ENCODE results near the gene TMEM151A. TPM values are rescaled to one million over a fixed set of nuclear protein-coding genes. Genes with fewer than 3 reads are reported as not detected.

Gene TMEM151A
- total RNA-seq, 6 donors from 2014 or later = 0.29 to 1.9 TPM; not detected in 4

DNA sequence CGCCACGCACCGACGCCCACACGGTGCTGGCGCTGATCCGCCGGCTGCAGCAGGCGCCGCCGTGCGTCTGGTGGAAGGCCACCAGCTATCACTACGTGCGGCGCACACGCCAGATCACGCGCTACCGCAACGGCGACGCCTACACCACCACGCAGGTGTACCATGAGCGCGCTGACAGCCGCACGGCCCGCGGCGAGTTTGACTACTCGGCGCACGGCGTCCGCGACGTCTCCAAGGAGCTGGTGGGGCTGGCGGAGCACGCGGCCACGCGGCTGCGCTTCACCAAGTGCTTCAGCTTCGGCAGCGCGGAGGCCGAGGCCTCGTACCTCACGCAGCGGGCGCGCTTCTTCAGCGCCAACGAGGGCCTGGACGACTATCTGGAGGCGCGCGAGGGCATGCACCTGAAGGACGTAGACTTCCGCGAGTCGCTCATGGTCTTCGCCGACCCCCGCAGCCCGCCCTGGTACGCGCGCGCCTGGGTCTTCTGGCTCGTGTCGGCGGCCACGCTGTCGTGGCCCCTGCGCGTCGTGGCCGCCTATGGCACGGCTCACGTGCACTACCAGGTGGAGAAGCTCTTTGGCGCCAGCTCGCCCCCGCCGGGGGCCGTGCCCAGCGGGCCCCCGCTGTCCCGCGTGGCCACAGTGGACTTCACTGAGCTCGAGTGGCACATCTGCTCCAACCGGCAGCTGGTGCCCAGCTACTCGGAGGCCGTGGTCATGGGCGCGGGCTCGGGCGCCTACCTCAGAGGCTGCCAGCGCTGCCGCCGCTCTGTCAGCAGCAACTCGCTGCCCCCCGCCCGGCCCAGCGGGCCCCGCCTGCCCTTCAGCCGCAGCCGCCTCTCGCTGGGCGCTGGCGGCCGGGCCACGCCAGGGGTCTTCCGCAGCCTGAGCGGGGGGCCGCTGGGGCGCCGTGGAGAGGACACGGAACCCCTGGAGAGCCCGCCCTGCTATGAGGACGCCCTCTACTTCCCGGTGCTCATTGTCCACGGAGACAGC lies 3.2 kb downstream of the TMEM151A start:
- peaks cover 7 to 19% (median 8%) of the 10 kb centered on the region in 4 donors for H3K4me1 ChIP-seq
- ATAC-seq (ENCODE audit: low FRiP score in 2 of 2) (no peak), DNase-seq (peak in 1 of 2 donors; percentile 84)
- no peak for TF ChIP-seq EP300 (IDR thresholded peaks at IDR 0.05)
- TF ChIP-seq, protein P1, sequence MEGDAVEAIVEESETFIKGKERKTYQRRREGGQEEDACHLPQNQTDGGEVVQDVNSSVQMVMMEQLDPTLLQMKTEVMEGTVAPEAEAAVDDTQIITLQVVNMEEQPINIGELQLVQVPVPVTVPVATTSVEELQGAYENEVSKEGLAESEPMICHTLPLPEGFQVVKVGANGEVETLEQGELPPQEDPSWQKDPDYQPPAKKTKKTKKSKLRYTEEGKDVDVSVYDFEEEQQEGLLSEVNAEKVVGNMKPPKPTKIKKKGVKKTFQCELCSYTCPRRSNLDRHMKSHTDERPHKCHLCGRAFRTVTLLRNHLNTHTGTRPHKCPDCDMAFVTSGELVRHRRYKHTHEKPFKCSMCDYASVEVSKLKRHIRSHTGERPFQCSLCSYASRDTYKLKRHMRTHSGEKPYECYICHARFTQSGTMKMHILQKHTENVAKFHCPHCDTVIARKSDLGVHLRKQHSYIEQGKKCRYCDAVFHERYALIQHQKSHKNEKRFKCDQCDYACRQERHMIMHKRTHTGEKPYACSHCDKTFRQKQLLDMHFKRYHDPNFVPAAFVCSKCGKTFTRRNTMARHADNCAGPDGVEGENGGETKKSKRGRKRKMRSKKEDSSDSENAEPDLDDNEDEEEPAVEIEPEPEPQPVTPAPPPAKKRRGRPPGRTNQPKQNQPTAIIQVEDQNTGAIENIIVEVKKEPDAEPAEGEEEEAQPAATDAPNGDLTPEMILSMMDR (IDR thresholded peaks at IDR 0.05) = no peak
- no peak for TF ChIP-seq POLR2A (IDR thresholded peaks at IDR 0.05)
- no peak for TF ChIP-seq POLR2AphosphoS5 (IDR thresholded peaks at IDR 0.05)
- no peak overlapping the region for H3K27ac ChIP-seq
- no peaks in the 10 kb centered on the region for H3K9me3 ChIP-seq
- peaks cover 0 to 35% (median 9%) of the 10 kb centered on the region in 4 donors for H3K27me3 ChIP-seq
- no peaks in the 10 kb centered on the region for H3K36me3 ChIP-seq
- 83 to 90% methylated on average over 29 to 99 of the region's 123 CpGs for WGBS, 2 donors
- no peak overlapping the region for H3K4me3 ChIP-seq

DNA sequence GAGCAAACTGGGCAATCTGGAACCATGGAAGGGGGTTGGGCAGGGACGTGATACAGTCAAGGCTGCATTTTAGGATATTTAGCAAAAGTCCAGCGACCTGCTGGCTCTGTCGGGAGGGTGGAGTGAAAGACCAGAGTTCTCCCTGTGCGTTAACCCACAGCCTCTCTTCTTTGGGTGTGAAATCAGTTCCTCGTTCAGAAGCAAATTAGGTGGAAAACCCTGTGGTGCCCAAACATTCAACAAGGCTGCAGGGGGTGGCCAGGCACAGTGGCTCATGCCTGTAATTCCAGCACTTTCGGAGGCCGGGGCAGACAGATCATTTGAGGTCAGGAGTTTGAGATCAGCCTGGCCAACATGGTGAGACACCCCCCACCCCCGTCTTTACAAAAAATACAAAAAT lies 5.9 kb downstream of the TMEM151A start:
- Histone ChIP-seq H3K4me3 (no peak overlapping the region), H3K27me3 (peaks cover 0 to 26% (median under 1%) of the 10 kb centered on the region in 4 donors), H3K36me3 (no peaks in the 10 kb centered on the region), H3K27ac (no peak overlapping the region), H3K9me3 (no peaks in the 10 kb centered on the region), H3K4me1 (no peaks in the 10 kb centered on the region)
- ATAC-seq (ENCODE audit: low FRiP score in 2 of 2) = no peak
- WGBS, 2 donors = 52 to 59% methylated on average over 6 to 8 of the region's 8 CpGs
- no peak for DNase-seq
- TF ChIP-seq POLR2AphosphoS5 (IDR thresholded peaks at IDR 0.05) (no peak), POLR2A (IDR thresholded peaks at IDR 0.05) (no peak)
- TF ChIP-seq, protein P1 (IDR thresholded peaks at IDR 0.05) = no peak

DNA sequence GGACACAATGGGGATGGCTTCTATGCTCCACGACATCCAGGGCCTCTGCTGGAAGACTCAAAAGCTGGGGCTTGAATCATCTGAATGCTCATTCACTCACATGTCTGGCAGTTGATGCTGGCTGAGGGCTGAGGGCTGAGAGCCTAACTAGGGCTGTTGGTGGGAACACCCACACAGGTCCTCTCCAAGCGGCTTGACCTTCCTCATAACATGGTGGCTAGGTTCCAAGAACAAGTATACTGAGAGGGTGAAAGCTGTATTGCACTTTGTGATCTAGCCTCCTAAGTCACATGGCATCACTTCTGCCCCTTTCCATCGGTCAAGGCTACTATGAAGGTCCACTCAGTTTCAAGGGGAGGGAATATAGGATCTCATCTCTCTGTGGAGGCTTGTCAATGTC lies 7.5 kb downstream of the TMEM151A start:
- ATAC-seq (ENCODE audit: low FRiP score in 2 of 2) (no peak), DNase-seq (no peak)
- H3K4me3 ChIP-seq = no peak overlapping the region
- H3K27me3 ChIP-seq = peaks cover 0 to 12% (median 0%) of the 10 kb centered on the region in 4 donors
- no peaks in the 10 kb centered on the region for H3K36me3 ChIP-seq
- no peaks in the 10 kb centered on the region for H3K4me1 ChIP-seq
- TF ChIP-seq, protein P1 (IDR thresholded peaks at IDR 0.05) = no peak
- TF ChIP-seq POLR2AphosphoS5 (IDR thresholded peaks at IDR 0.05) (no peak), POLR2A (IDR thresholded peaks at IDR 0.05) (no peak), EP300 (IDR thresholded peaks at IDR 0.05) (no peak)
- H3K27ac ChIP-seq = no peak overlapping the region
- no peaks in the 10 kb centered on the region for H3K9me3 ChIP-seq
- 63 to 69% methylated on average over 3 of the region's 3 CpGs for WGBS, 2 donors

DNA sequence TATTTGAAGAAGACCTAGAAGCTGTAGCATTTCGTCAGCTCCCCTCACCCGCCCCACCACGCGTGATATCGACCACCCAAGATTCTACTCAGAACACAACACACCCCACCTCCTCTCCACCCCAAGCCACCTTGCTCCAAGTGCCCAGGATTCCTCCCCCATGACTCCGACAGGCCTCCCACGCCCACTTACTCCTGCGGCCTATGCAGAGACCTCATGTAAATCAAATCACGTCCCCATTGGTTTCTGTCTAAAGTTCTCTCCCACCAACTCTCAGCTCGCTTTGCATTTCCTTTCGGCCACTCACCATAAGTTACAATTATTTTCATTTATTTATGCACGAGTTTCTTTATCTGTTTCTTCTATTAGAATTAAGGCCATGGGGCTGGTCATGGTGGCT lies 11.0 kb downstream of the TMEM151A start:
- ATAC-seq (ENCODE audit: low FRiP score in 2 of 2) (no peak), DNase-seq (no peak)
- 85 to 88% methylated on average over 12 of the region's 12 CpGs for WGBS, 2 donors
- Histone ChIP-seq H3K4me3 (no peak overlapping the region), H3K36me3 (no peaks in the 10 kb centered on the region), H3K4me1 (no peaks in the 10 kb centered on the region), H3K27me3 (no peaks in the 10 kb centered on the region), H3K9me3 (no peaks in the 10 kb centered on the region), H3K27ac (no peak overlapping the region)
- TF ChIP-seq POLR2A (IDR thresholded peaks at IDR 0.05) = no peak
- TF ChIP-seq EP300 (IDR thresholded peaks at IDR 0.05) = no peak
- no peak for TF ChIP-seq POLR2AphosphoS5 (IDR thresholded peaks at IDR 0.05)
- TF ChIP-seq, protein P1 (IDR thresholded peaks at IDR 0.05) = no peak
